ENCODE results near the gene TSNAX.

TSNAX gene

DNA sequence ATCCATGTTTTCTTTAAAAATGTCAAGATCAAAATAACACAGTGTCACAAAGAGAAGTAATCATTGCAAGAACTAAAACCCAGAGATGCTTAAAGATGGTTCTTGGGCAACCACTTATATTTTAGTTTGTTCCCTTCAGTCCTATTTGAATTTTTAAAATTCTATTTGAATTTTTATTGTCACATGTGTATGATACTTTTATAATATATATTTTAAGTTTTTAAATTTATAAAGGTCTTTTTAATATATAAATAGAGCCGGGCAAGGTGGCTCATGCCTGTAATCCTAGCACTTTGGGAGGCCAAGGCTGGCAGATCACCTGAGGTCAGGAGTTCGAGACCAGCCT lies 75.8 kb downstream of the TSNAX start:
- no peak overlapping the region for H3K27ac ChIP-seq
- TF ChIP-seq CTCF (conservative IDR thresholded peaks at IDR 0.05) (peak; percentile 53), ZFX (IDR thresholded peaks at IDR 0.05) (no peak)

DNA sequence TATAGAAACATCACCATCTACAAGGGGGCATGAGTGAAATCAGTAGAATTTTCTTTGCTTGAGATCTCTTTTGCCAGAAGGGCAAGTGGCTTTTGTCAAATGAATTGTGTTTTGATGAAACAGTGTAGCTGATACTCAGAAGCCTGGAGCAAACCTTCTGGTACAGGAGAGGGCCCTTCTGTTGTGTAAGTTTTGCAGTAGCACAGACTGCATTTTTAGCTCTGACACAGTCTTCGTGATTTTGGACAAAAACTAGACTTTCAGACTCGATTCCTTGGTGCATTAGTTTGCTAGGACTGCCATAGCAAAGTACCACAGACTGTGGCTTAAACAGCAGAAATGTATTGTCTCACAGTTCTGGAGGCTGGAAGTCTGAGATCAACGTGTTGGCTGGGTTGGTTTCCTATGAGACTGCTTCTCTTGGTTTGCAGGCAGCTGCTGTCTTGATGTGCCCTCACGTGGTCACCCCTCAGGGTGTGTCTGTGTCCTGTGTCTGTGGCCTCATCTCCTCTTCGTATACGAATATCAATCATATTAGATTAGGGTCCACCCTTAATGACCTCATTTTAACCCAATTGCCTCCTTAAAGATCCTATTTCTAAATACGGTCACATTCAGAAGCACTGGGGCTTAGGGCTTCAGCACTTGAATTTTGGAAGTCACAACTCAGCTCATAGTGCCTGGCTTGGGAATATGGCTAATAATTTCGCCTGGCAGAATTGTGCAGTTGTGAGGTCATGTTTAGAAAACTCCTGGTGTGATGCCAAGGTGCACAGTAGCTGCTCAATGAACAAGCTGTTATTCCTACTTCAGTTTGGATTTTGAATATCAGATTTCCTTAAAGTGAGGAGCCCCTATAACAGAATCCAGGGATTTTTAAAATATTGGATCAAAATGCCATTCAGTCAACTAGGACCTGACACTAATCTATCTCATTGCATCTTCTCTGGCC lies 77.0 kb downstream of the TSNAX start:
- no peak overlapping the region for H3K27ac ChIP-seq
- TF ChIP-seq ZFX (IDR thresholded peaks at IDR 0.05) (no peak), CTCF (conservative IDR thresholded peaks at IDR 0.05) (no peak)

DNA sequence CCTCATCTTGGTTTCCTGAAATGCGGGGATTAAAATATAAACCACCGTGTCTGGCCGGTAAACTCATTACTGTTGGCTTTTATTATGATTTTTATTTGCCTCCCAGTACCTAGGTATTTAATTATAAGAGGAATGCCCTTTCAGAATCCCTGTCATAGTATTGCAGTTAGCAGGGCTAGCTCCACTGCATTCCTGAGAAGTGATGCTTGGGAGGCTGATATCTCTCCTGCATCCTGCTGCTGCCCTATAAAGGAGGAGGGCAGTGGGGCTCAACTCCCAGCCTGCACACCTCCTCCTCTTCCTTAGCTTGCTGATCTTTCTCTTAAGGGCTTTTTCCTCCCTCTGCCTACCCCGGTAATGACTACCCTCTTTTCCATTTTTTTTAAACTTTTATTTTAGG lies 78.2 kb downstream of the TSNAX start:
- H3K27ac ChIP-seq = no peak overlapping the region
- TF ChIP-seq CTCF (conservative IDR thresholded peaks at IDR 0.05) (no peak), ZFX (IDR thresholded peaks at IDR 0.05) (no peak)

- no peak overlapping the region for H3K27ac ChIP-seq
- TF ChIP-seq ZFX (IDR thresholded peaks at IDR 0.05) (no peak), CTCF (conservative IDR thresholded peaks at IDR 0.05) (no peak)
These were observed 81.9 kb downstream of the TSNAX start for GRCh38 chr1:231610388-231610787.

DNA sequence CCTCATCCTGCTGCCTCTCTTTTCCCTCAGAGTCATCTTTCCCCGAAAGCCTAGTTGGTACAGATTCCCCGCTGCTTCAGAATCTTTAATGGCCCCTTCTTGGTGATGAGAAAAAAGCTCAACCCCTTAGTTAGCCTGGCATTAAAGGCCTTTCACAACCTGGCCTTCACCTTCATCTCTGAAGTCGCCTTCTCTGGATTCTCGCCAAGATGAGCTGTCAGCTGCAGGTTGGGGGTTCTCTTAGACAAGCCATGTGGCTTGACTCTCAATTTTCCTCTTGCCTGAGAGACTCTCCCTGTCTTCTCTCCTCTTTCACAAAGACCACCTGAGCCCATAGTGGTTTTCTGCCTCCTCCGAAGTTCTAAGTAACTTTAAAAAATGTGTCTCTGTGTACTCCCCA lies 82.6 kb downstream of the TSNAX start:
- H3K27ac ChIP-seq = no peak overlapping the region
- TF ChIP-seq ZFX (IDR thresholded peaks at IDR 0.05) = no peak
- no peak for TF ChIP-seq CTCF (conservative IDR thresholded peaks at IDR 0.05)

- no peak overlapping the region for H3K27ac ChIP-seq
These were observed 83.4 kb downstream of the TSNAX start for GRCh38 chr1:231611851-231612250.

More at GRCh38 chr1:231611851-231612250, 83.4 kb downstream of the TSNAX start:
- TF ChIP-seq ZFX (IDR thresholded peaks at IDR 0.05) (no peak), CTCF (conservative IDR thresholded peaks at IDR 0.05) (no peak)
